Germinal center (tissue), 1 donor: ENCODE results near the gene RCOR2.
"Not testable (repeated sequence)": the region's sequence is repeated elsewhere in the genome, so short reads cannot be mapped to it uniquely, and the experiment has no call there.

Experiments used
- DNase-seq: peaks from one replicate; pipeline ENCODE4 v3.0.0; 2012; ENCODE audit warnings: mixed read lengths, low spot score

Gene RCOR2

DNA sequence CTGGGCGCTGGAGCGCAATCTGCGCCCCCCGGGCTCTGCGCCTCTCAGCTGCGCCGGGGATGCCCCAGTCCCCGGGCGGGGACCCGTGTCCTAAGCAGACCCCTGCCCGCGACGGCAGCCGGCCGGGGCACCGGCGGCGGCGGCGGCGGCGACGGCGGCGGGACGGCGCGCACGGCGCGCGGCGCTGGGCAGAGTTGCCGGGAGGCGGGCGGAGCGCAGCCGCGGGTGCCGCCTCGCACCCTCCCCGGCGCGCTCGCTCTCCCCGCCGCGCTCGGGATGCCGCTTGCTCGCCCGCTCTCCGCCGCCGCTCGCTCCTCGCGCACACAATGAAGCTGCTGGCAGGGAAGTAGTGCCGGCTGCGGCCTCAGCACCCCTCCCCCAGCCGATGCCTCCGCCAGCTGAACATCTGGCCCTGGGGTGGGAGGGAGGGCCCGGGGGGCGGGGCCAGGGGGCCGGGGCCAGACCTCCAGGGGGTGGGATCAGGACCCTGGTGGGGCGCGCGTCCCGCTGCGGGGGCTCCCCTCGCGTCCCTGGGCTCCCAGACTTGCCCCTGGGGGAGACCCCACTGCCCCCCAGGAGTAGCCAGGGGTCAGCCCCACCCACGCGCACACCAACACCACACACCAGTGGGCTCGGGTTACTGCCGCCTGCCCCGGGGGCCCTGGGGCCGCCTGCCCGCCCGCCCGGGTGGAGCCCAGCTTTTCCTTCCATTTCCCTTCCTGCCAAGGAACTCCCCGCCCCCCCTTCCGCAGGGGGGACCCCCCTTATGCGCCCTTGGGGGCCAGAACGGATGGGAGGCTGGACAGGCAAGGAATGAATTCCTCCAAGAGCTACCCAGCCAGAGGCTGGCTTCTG lies at the start of gene RCOR2:
Gene RCOR2, minus strand, starts transcription at position 328 of the 855 bp plus-strand sequence. CDS start 708 bp downstream, outside the sequence.
- peak; percentile 88 for DNase-seq

DNA sequence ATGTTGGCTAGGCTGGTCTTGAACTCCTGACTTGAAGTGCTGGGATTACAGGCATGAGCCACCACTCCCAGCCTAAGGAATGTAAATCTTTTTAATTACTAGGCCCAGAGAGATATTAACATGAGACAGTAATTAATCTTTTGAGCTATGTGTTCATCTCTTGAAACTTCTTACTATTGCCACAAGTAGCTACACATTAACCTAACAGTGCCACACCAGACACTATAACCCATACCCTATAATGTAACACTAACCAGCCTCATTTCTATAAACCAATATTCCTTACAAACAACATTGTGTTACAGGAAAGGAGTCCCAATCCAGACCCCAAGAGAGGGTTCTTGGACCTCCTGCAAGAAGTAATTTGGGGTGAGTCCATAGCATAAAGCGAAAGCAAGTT lies 49.5 kb upstream of the RCOR2 start:
- DNase-seq: no peak

- not testable (repeated sequence) for DNase-seq
Observed at GRCh38 chr11:63963895-63964294, 46.9 kb upstream of the RCOR2 start.

DNA sequence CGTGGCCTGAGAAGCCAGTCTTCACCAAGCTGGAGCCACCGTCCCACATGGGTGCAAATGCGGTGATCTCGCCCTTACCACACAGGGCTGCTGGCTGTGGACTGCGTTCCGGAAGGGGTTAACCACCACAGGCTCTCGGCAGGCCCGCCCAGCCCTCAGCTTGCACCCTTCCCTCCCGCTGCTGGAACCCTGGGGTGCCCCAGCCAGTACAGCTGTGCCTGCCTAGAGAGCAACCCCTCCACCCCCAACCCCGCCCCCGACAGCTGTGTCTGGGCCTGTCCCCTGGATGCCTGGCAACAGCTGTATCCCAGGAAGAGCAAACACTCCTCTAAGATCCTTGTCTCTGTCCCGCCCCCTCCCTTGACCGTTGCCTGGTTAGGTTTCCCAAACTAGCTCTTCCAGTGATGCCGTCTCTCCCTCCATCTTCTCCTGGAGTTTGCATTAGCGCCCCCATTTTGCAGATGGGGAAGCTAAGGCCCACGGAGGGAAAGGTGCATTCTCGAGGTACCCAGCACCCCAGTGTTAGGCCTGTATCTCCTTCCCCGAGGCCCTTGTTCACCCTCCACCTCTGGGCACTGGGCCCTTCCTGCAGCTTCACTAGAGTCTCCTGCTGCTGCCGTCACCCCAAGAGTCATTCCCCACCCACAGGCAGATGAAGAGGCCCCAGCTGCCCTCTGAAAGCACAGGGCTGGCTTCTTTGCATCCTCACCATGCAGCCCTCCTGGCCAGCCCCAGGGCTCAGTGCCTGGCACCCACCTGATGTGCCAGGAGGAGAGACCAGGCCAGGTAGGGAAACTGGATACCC lies 44.8 kb upstream of the RCOR2 start:
- no peak for DNase-seq

GRCh38 chr11:63958008-63958407 lies 41.0 kb upstream of the RCOR2 start:
- no peak for DNase-seq

GRCh38 chr11:63952570-63952969 lies 35.6 kb upstream of the RCOR2 start:
- DNase-seq: no peak

DNA sequence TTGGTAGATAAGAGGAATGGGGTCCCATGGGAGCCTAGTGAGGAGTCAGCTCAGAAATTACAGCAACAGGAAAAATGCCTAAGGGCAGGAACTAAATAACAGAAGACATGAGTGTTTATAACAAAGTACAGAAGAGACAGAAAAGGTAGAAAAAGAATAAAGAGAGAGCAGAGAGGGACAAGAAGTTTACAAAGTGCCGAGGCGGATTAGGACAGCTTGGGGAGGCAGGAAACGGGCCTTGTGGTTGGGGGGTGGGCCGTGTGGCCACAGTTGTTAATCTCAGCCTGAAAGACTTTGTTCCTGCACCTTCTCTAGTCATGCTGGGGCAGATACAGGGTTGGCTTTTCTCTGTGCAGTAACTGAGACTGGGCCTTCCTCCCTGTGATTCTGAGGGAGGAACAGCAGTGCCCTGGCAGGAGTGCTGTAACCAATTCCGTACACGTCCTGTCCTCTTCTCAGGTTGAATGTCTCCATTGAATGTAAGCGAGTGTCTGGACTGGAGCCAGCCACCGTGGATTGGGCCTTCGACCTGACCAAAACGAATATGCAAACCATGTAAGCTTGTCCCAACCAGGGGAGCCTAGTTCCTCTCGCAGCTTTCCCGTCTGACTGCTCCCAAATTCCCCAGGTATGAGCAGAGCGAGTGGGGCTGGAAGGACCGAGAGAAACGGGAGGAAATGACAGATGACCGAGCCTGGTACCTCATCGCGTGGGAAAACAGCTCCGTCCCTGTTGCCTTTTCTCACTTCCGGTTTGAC lies 35.0 kb upstream of the RCOR2 start:
- DNase-seq: no peak

GRCh38 chr11:63945477-63946163 lies 28.7 kb upstream of the RCOR2 start:
- peak; percentile 50 for DNase-seq

- DNase-seq: no peak
Observed at GRCh38 chr11:63944987-63945386, 28.0 kb upstream of the RCOR2 start.

- no peak for DNase-seq
Observed at GRCh38 chr11:63942803-63943202, 25.8 kb upstream of the RCOR2 start.

DNA sequence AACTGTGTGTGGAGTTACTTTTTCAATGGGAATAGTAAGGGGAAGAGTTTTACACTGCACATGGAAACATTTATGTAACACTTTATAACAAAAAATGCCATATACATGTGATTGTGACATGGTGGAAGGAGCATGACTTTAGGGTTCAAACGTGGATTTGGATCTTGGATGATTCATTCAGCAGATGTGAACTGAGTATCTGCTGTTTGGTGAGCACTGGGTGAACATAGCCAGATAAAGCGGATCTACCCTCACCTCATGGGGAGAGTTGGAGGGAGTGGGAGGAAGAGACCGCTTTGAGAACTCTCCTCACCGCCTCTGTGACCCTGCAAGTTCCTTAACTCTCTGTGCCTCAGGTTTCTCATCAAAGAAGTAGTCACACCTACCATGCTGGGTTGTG lies 24.9 kb upstream of the RCOR2 start:
- no peak for DNase-seq

DNA sequence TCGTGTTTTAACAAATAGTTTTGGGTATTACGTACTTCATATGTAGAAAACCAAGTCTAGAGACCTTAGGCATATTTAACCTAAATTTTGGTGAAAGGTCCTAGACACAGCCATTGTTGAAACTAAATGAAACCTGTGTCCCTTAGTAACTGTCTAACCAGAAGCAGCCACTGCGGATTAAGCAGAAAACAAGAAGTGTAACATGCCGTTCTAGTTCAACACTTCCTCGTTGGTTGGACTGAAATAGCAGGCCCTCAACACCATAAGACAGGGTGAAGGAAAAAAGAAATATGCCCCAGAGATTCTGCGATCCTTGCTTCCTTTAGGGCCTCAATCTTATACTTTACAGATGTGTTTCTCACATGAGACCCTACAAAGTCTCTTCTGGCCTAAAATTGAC lies 23.8 kb upstream of the RCOR2 start:
- peak; percentile 38 for DNase-seq

DNA sequence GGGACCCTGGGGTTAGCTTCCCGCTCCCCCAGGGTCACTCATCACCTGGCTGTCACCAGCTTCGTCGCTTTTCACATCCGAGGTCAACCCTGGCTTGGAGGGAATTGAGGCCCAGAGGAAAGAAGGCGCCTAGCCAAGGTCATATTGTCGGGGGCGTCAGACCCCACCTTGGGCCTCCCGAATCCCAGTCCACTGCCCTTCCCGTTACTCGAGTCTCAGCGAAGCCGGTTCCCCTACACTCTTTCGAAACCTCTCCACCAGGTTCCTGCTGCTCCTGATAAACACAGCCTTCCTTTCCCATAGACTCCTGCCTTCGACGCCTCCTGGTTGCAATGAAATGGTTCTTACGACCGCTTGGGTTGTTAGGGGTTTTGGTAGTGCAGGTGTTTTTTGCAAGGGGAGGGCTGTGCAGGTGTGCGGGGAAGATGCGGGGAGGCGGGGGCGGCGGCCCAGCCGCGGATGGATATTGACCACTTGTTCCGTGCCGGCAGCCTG lies 22.5 kb upstream of the RCOR2 start:
- peak; percentile 48 for DNase-seq

- peak; percentile 97 for DNase-seq
Observed at GRCh38 chr11:63938479-63939396, 21.8 kb upstream of the RCOR2 start, which contains the start of gene NAA40. Gene NAA40 (plus strand): TSS chr11:63939002. CDS start chr11:63939097, 95 bp downstream.

- peak; percentile 76 for DNase-seq
Observed at GRCh38 chr11:63937713-63938478, 20.9 kb upstream of the RCOR2 start.

DNA sequence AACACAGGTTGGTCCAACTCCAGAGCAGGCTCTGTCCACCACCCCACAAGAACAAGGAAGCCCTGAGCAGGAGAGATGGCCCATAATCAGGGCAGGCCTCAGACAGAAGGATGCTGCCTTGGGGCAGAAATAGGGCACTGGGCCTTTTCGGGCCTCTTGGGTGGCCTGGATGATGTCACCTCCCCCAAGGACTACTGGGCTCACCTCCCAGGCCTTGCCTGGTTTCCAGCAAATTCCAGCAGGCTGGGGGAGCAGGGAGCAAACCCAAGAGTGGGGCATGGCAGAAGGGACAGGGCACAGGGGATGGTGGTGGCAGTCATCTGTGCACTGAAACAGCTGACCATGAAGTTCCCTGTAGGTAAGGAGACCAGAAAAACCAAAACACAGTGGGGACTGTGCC lies 16.5 kb upstream of the RCOR2 start:
- no peak for DNase-seq

DNA sequence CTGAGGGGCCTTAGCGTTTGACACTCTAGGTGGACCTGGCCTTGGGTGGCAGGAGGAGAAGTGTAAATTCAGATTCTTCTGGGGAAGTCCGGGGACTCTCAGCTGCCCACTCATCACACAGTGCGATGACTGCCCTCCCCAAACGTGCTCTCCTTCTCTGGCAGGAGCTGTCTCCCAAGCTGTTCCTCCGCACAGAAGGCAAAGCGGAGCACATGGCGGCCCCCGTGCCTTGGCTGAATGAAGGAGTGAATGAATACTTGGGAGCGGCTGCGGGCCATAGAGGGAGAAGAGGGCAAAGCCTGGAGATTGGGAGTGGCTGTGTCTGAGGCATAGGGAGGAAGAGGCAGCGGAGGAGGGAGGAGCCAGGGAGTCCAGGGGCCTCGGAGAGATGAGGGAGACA lies 14.9 kb upstream of the RCOR2 start:
- no peak for DNase-seq

DNA sequence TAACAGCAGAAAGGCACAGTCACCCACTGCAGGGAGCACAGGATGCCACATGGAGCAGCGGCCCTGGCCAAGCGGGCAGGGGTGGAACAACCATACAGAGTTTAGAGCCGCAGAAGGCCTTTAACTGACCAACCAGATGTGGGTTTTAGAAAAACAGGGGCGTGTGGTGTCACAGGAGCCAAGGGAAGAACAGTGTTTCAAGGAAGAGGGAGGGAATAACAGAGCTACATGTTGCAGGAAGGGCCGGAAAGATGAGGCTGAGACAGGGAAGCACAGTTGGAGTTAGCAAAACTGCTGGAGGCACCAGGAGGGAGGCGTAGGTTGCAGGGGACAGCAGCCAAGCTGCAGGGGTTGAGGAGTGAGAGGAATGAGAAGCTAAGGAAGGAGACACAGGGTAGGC lies 14.1 kb upstream of the RCOR2 start:
- DNase-seq: no peak

DNA sequence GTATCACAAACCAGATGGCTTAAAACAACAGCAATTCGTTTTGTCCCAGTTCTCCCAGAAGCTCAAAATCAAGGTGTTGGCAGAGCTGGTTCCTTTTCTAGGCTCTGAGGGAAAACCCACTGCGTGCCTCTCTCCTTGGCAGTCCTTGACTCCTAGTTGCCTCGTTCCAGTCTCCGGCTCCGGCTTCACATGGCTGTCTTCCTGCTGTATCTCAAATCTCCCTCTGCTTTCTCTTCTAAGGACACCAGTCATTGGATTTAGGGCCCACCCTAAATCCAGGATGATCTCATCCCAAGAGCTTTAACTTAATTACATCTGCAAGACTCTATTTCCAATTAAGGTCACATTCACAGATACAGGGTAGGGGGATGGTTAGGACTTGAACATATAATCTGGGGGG lies 12.7 kb upstream of the RCOR2 start:
- DNase-seq: no peak

- no peak for DNase-seq
Observed at GRCh38 chr11:63923319-63923718, 6.4 kb upstream of the RCOR2 start.
